Duodenal mucosa (tissue), 2 donors: ENCODE measurements around the gene DNAJB6.
"Not testable (repeated sequence)": the region's sequence is repeated elsewhere in the genome, so short reads cannot be mapped to it uniquely, and the experiment has no call there.

Experiments used
- H3K27ac ChIP-seq: one replicate; pipeline ENCODE4 v1.7.0; 2013; ENCODE audit warnings: low read depth, low read length
- H3K27me3 ChIP-seq, 2 donors: one replicate each; pipeline ENCODE4 v1.7.0; 2013; ENCODE audit warnings: low read length in 2 of 2, control low read depth in 1 of 2; ENCODE audit not compliant: insufficient read depth in 2 of 2, control insufficient read depth in 1 of 2
- H3K36me3 ChIP-seq, 2 donors: one replicate each; pipeline ENCODE4 v1.7.0; 2013; ENCODE audit warnings: low read length in 2 of 2, control low read depth in 1 of 2; ENCODE audit not compliant: insufficient read depth in 2 of 2, control insufficient read depth in 1 of 2
- H3K4me1 ChIP-seq, 2 donors: one replicate each; pipeline ENCODE4 v1.7.0; 2013; ENCODE audit warnings: low read length in 2 of 2, control low read depth in 1 of 2; ENCODE audit not compliant: insufficient read depth in 2 of 2, control insufficient read depth in 1 of 2
- H3K4me3 ChIP-seq, 2 donors: one replicate each; pipeline ENCODE4 v1.7.0; 2013; ENCODE audit warnings: low read length in 2 of 2, low read depth in 1 of 2
- H3K9ac ChIP-seq, 2 donors: one replicate each; pipeline ENCODE4 v1.7.0; 2013; ENCODE audit warnings: low read length in 2 of 2, low read depth in 1 of 2
- H3K9me3 ChIP-seq, 2 donors: one replicate each; pipeline ENCODE4 v1.7.0; 2013; ENCODE audit warnings: low read length in 2 of 2, control low read depth in 1 of 2; ENCODE audit not compliant: control insufficient read depth in 1 of 2

The DNAJB6 gene

GRCh38 chr7:157320608-157320980 is 16.2 kb upstream of the DNAJB6 start:
- Histone ChIP-seq H3K36me3 (no peaks in the 10 kb centered on the region), H3K4me1 (no peaks in the 10 kb centered on the region), H3K9me3 (no peaks in the 10 kb centered on the region), H3K4me3 (no peak overlapping the region), H3K27ac (no peak overlapping the region), H3K9ac (no peak overlapping the region), H3K27me3 (no peaks in the 10 kb centered on the region)

DNA sequence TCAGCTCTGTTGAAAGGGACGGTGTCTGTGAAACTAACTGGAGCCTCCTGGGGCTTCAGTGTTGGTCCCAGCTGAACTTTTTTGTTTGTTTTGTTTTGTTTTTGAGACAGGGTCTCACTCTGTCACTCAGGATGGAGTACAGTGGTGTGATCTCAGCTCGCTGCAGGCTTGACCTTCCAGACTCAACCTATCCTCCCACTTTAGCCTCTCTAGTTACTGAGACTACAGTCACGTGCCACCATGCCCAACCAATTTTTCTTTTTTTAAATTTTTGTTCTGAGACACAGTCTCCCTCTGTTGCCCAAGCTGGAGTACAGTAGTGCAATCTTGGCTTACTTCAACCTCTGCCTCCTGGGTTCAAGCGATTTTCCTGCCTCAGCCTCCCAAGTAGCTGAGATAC is 13.4 kb upstream of the DNAJB6 start:
- Histone ChIP-seq H3K4me3 (no peak overlapping the region), H3K4me1 (no peaks in the 10 kb centered on the region), H3K36me3 (no peaks in the 10 kb centered on the region), H3K27ac (no peak overlapping the region), H3K9me3 (no peaks in the 10 kb centered on the region), H3K27me3 (no peaks in the 10 kb centered on the region), H3K9ac (no peak overlapping the region)

DNA sequence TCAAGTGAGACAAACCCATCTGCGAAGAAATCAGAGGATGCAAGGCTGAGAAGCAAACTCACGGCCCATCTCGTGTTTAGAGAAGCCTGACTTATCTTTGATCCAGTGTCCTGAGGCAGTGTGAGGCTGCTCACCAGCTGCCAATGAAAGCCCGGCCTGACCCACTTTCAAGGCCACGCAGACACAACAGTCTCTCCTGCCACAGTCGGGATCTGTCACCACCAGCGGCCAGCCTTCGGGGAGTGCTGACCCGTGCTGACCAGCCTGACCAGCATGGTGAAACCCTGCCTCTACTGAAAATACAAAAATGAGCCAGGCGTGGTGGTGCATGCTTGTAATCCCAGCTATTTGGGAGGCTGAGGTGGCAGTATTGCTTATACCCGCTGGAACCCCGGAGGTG is 7.4 kb upstream of the DNAJB6 start:
- H3K9ac ChIP-seq: no peak overlapping the region
- peaks cover 3 to 4% of the 10 kb centered on the region in 2 donors for H3K27me3 ChIP-seq
- no peaks in the 10 kb centered on the region for H3K9me3 ChIP-seq
- H3K36me3 ChIP-seq: no peaks in the 10 kb centered on the region
- no peaks in the 10 kb centered on the region for H3K4me1 ChIP-seq
- H3K27ac ChIP-seq: no peak overlapping the region
- no peak overlapping the region for H3K4me3 ChIP-seq

- H3K27me3 ChIP-seq, H3K27ac ChIP-seq, H3K4me3 ChIP-seq, H3K4me1 ChIP-seq, H3K36me3 ChIP-seq, H3K9me3 ChIP-seq, H3K9ac ChIP-seq: not testable (repeated sequence)
These were observed 6.2 kb upstream of the DNAJB6 start for GRCh38 chr7:157330567-157330966.

DNA sequence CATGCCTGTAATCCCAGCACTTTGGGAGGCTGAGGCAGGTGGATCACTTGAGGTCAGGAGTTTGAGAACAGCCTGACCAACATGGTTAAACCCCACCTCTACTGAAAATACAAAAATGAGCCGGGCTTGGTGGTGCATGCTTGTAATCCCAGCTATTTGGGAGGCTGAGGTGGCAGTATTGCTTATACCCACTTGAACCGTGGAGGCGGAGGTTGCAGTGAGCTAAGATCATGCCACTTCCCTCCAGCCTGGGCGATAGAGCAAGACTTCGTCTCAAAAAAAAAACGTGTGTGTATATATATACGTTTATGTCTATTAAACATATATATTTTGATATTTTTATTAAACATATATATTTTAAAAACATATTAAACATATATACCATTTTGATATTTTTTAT is 5.8 kb upstream of the DNAJB6 start:
- not testable (repeated sequence) for H3K4me1 ChIP-seq, H3K4me3 ChIP-seq, H3K9me3 ChIP-seq, H3K27ac ChIP-seq, H3K27me3 ChIP-seq, H3K9ac ChIP-seq, H3K36me3 ChIP-seq

DNA sequence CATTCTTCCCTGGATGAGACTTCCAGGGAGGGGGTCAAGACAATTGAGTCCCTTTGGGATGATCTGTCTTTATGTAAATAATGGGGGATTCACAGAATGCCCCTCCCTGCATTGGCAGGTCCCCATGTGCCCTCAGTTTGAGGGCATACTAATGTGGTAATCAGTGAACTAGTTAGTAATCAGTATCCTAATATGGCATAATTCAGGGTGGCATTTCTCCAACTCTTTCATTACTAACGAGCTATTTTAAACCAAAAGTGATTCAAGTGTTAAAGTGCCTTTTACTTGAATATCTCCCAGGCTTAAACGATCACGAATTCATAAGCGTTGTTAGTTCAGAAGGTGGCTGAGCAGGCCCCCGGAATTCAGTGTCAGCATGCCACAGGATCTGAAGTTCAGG is 1.6 kb upstream of the DNAJB6 start:
- no peaks in the 10 kb centered on the region for H3K9me3 ChIP-seq
- H3K4me1 ChIP-seq: peaks cover 14 to 24% of the 10 kb centered on the region in 2 donors
- no peak overlapping the region for H3K27ac ChIP-seq
- no peak overlapping the region for H3K4me3 ChIP-seq
- no peaks in the 10 kb centered on the region for H3K36me3 ChIP-seq
- no peak overlapping the region for H3K9ac ChIP-seq
- H3K27me3 ChIP-seq: no peaks in the 10 kb centered on the region

DNA sequence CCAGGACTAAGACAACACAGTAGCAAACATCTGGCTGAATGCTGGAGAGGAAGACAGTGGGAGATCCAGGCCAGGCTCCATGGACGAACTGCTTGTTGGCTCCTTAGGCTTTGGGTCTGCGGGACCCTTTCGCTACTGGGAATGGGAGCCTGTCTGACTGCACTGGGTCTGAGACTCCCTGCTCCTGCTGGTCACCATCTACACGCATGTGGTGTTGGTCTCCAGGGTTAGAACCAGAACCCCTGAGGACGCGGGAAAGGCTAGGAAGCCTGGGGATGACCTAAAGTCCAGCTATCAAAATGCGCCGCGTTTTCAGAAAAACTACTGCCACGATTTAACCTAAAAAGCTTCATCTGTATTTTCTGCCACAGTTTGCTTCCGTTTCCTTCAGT is 817 bp upstream of the DNAJB6 start:
- Histone ChIP-seq H3K36me3 (no peaks in the 10 kb centered on the region), H3K9me3 (no peaks in the 10 kb centered on the region), H3K9ac (peak overlapping the region; percentile 80 to 91), H3K27me3 (no peaks in the 10 kb centered on the region), H3K4me3 (peak overlapping the region; percentile 75 to 76), H3K4me1 (peaks cover 18 to 24% of the 10 kb centered on the region in 2 donors), H3K27ac (peak overlapping the region; percentile 96)

GRCh38 chr7:157337316-157338149 is 729 bp downstream of the DNAJB6 start:
- H3K9ac ChIP-seq: peak overlapping the region; percentile 65 to 91
- peaks cover 18 to 24% of the 10 kb centered on the region in 2 donors for H3K4me1 ChIP-seq

GRCh38 chr7:157339777-157340677 is 3.2 kb downstream of the DNAJB6 start:
- Histone ChIP-seq H3K27me3 (no peaks in the 10 kb centered on the region), H3K4me3 (no peak overlapping the region), H3K4me1 (peaks cover 18 to 24% of the 10 kb centered on the region in 2 donors), H3K9ac (no peak overlapping the region), H3K9me3 (no peaks in the 10 kb centered on the region), H3K36me3 (no peaks in the 10 kb centered on the region), H3K27ac (no peak overlapping the region)

More at GRCh38 chr7:157337316-157338149, 729 bp downstream of the DNAJB6 start:
- peak overlapping the region; percentile 96 for H3K27ac ChIP-seq
- no peaks in the 10 kb centered on the region for H3K36me3 ChIP-seq
- H3K27me3 ChIP-seq: no peaks in the 10 kb centered on the region
- peak overlapping the region; percentile 75 to 98 for H3K4me3 ChIP-seq
- no peaks in the 10 kb centered on the region for H3K9me3 ChIP-seq

GRCh38 chr7:157347217-157347904 is 10.6 kb downstream of the DNAJB6 start:
- no peak overlapping the region for H3K9ac ChIP-seq
- peaks cover under 1 to 15% of the 10 kb centered on the region in 2 donors for H3K4me1 ChIP-seq
- no peak overlapping the region for H3K27ac ChIP-seq
- H3K36me3 ChIP-seq: peaks cover 0 to 4% of the 10 kb centered on the region in 2 donors
- H3K4me3 ChIP-seq: no peak overlapping the region
- H3K9me3 ChIP-seq: no peaks in the 10 kb centered on the region
- no peaks in the 10 kb centered on the region for H3K27me3 ChIP-seq
